ENCODE data around the gene RAB7A. TPM values are rescaled to one million over a fixed set of nuclear protein-coding genes. Genes with fewer than 3 reads are reported as not detected.

The RAB7A gene
- total RNA-seq, 1 experiment from 2014 or later, result 258 TPM

DNA sequence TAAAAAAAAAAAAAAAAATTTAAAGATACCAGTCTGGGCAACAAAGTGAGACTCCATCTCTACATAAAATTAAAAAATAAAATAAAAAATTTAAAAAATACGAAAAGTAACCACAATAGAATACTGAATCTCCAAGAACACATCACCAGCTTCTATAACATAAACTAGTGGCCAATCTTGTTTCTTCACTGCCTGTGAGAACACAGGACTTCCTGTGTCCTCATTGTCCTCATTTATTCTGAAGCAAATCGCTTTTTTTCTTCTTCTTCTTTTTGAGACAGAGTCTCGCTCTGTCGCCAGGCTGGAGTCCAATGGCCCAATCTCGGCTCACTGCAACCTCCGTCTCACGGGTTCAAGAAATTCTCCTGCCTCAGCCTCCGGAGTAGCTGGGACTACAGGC lies 28.6 kb upstream of the RAB7A start:
- ChIA-PET CTCF (no interaction called here), POLR2A (ENCODE audit: low non-redundant PET) (interaction anchor here (0.7 kb wide), 1 partner anchor 303 kb away, joined by 10 read pairs; no protein-coding TSS in a partner anchor)
- intact Hi-C loops (cut with micrococcal nuclease; ENCODE audit: unreplicated experiment), result no loop called here
- no peaks in the 10 kb centered on the region for H3K9me3 ChIP-seq (ENCODE audit: low read depth, low read length, poor library complexity, severe bottlenecking)
- BruUV-seq (replicated peaks), result no TSS peak
- no peak overlapping the region for H3K4me3 ChIP-seq (ENCODE audit: low read depth, low read length, poor library complexity, severe bottlenecking)
- no peak for DNase-seq (ENCODE audit: low spot score)
- H3K4me1 ChIP-seq (ENCODE audit: insufficient read depth, low read length, poor library complexity, severe bottlenecking), result no peaks in the 10 kb centered on the region
- TF ChIP-seq CTCF (conservative IDR thresholded peaks at IDR 0.05; ENCODE audit: low read depth, low read length), result no peak
- no peak for TF ChIP-seq EZH2 (IDR thresholded peaks at IDR 0.05; ENCODE audit: borderline replicate concordance, low read depth, low read length, poor library complexity, severe bottlenecking)
- H3K27ac ChIP-seq (ENCODE audit: low read depth, low read length, poor library complexity, severe bottlenecking), result no peak overlapping the region
- H3K27me3 ChIP-seq (replicated peaks; ENCODE audit: insufficient read depth, low read depth, low read length, poor library complexity), result no peaks in the 10 kb centered on the region
- H3K36me3 ChIP-seq (ENCODE audit: insufficient read depth, low read length, poor library complexity, severe bottlenecking), result no peaks in the 10 kb centered on the region

DNA sequence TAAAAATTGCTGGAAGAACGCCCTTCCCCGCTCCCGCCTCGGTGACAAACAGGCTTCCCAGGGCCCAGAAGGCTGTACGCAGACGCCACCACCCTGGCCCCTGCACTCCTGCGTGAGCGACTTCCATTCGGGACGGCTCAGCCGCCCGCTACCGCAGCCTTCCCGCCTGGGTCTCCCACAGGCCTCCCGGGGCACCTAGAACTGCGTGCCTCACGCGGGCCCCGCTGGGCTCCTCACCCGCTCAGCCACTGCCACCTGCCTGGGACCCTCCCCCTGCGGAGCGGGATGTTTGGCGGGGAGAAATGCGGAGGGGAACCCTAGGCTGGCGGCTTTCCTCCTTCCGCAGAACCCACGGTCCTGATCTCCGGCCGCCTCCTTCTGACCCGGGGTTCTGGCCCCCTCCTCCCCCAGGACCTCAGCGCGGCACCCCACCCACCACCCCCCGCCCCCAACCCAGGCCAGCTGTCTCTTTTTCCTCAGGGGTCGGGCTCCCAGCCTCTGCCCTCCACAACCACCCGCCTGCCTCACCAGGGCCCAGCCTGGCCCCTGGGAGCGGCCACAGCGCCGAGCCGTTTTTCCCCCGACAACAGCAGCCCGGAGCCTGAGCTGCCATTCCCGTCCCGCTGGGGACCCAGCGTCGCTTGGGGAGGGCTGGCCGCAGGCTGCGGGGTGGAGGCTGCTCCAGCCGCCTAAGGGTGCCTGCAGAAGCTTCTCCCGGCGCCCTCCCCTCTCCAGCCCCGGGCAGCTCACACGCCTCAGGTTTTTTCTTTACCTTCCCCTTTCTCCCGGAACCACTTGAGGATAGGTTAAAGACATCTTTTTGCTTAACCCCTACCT lies 27.6 kb upstream of the RAB7A start:
- Histone ChIP-seq H3K27ac (ENCODE audit: low read depth, low read length, poor library complexity, severe bottlenecking) (no peak overlapping the region), H3K4me1 (ENCODE audit: insufficient read depth, low read length, poor library complexity, severe bottlenecking) (no peaks in the 10 kb centered on the region), H3K36me3 (ENCODE audit: insufficient read depth, low read length, poor library complexity, severe bottlenecking) (no peaks in the 10 kb centered on the region), H3K4me3 (ENCODE audit: low read depth, low read length, poor library complexity, severe bottlenecking) (peak overlapping the region; percentile 48), H3K27me3 (replicated peaks; ENCODE audit: insufficient read depth, low read depth, low read length, poor library complexity) (no peaks in the 10 kb centered on the region), H3K9me3 (ENCODE audit: low read depth, low read length, poor library complexity, severe bottlenecking) (no peaks in the 10 kb centered on the region)
- TF ChIP-seq CTCF (conservative IDR thresholded peaks at IDR 0.05; ENCODE audit: low read depth, low read length) (no peak), EZH2 (IDR thresholded peaks at IDR 0.05; ENCODE audit: borderline replicate concordance, low read depth, low read length, poor library complexity, severe bottlenecking) (no peak)
- no TSS peak for BruUV-seq (replicated peaks)
- intact Hi-C loops (cut with micrococcal nuclease; ENCODE audit: unreplicated experiment), result no loop called here
- peak; percentile 50 for DNase-seq (ENCODE audit: low spot score)
- POLR2A ChIA-PET (ENCODE audit: low non-redundant PET), result interaction anchor here (0.6 kb wide), 1 partner anchor 98 kb away, joined by 3 read pairs; no protein-coding TSS in a partner anchor
- CTCF ChIA-PET, result no interaction called here

- H3K27me3 ChIP-seq (replicated peaks; ENCODE audit: insufficient read depth, low read depth, low read length, poor library complexity), result no peaks in the 10 kb centered on the region
- no peak for DNase-seq (ENCODE audit: low spot score)
- no TSS peak for BruUV-seq (replicated peaks)
- H3K9me3 ChIP-seq (ENCODE audit: low read depth, low read length, poor library complexity, severe bottlenecking), result no peaks in the 10 kb centered on the region
- H3K4me1 ChIP-seq (ENCODE audit: insufficient read depth, low read length, poor library complexity, severe bottlenecking), result no peaks in the 10 kb centered on the region
- intact Hi-C loops (cut with micrococcal nuclease; ENCODE audit: unreplicated experiment), result no loop called here
- ChIA-PET POLR2A (ENCODE audit: low non-redundant PET) (no interaction called here), CTCF (interaction anchor here (1.5 kb wide), 1 partner anchor 21 kb away, joined by 3 read pairs; no protein-coding TSS in a partner anchor)
- no peak overlapping the region for H3K27ac ChIP-seq (ENCODE audit: low read depth, low read length, poor library complexity, severe bottlenecking)
- no peak overlapping the region for H3K4me3 ChIP-seq (ENCODE audit: low read depth, low read length, poor library complexity, severe bottlenecking)
- TF ChIP-seq CTCF (conservative IDR thresholded peaks at IDR 0.05; ENCODE audit: low read depth, low read length), result no peak
- TF ChIP-seq EZH2 (IDR thresholded peaks at IDR 0.05; ENCODE audit: borderline replicate concordance, low read depth, low read length, poor library complexity, severe bottlenecking), result no peak
- H3K36me3 ChIP-seq (ENCODE audit: insufficient read depth, low read length, poor library complexity, severe bottlenecking), result no peaks in the 10 kb centered on the region
Observed at GRCh38 chr3:128701342-128702212, 24.4 kb upstream of the RAB7A start.
